Kidney (tissue), 14 donors: ENCODE results near the gene MTOR. TPM values are rescaled to one million over a fixed set of nuclear protein-coding genes. Genes with fewer than 3 reads are reported as not detected.

Source experiments
- DNase-seq, 5 donors: peaks; one replicate each; pipeline ENCODE4 v3.0.0-alpha.2; 2013 to 2020
- FAIRE-seq: peaks from 2 replicates; lab custom pipeline; 2012; peaks lifted over from hg19 to GRCh38; lab: Jason Lieb, UNC
- H3K27ac ChIP-seq, 2 donors: one replicate each; pipeline ENCODE4 v1.7.0; 2013; ENCODE audit warnings: low read depth in 2 of 2, low read length in 2 of 2, inconsistent platforms in 1 of 2
- H3K27me3 ChIP-seq: one replicate; pipeline ENCODE4 v1.7.1; 2013; ENCODE audit warnings: low read length, inconsistent platforms; ENCODE audit not compliant: control insufficient read depth, insufficient read depth
- H3K36me3 ChIP-seq, 3 donors: one replicate each; pipeline versions ENCODE4 v1.7.0 to v1.7.1; 2013; ENCODE audit warnings: low read length in 3 of 3, control low read depth in 1 of 3, inconsistent platforms in 1 of 3; ENCODE audit not compliant: insufficient read depth in 3 of 3, control insufficient read depth in 2 of 3
- H3K4me1 ChIP-seq, 3 donors: one replicate each; pipeline versions ENCODE4 v1.7.0 to v1.7.1; 2013; ENCODE audit warnings: low read length in 3 of 3, inconsistent platforms in 1 of 3, low read depth in 1 of 3; ENCODE audit not compliant: control insufficient read depth in 2 of 3, insufficient read depth in 2 of 3
- H3K4me3 ChIP-seq, 3 donors: one replicate each; pipeline versions ENCODE4 v1.7.0 to v1.8.1; 2013; ENCODE audit warnings: low read length in 3 of 3, control low read depth in 1 of 3, inconsistent platforms in 1 of 3
- H3K9ac ChIP-seq, 3 donors: one replicate each; pipeline versions ENCODE4 v1.7.0 to v1.7.1; 2013; ENCODE audit warnings: low read length in 3 of 3, control low read depth in 1 of 3, inconsistent platforms in 1 of 3
- H3K9me3 ChIP-seq, 3 donors: one replicate each; pipeline versions ENCODE4 v1.7.0 to v1.7.1; 2013; ENCODE audit warnings: low read length in 3 of 3, control low read depth in 1 of 3, inconsistent platforms in 1 of 3; ENCODE audit not compliant: control insufficient read depth in 2 of 3, insufficient read depth in 1 of 3
- CTCF ChIP-seq: IDR thresholded peaks from 3 replicates; pipeline ENCODE4 v1.5.1; 2012; ENCODE audit warnings: mild to moderate bottlenecking, moderate library complexity, borderline replicate concordance; ENCODE audit not compliant: insufficient read depth; ENCODE audit errors: extremely low read depth
- intact Hi-C: fragments of 100-400 bp; cut with DNase I; formaldehyde crosslinking; loops from one replicate; pipeline ENCODE4 v1.11.1; 2022
- polyA plus RNA-seq: library from polyadenylated mRNA; stranded (reverse); fragments of 350-450 nt; fragmentation: Illumina TruSeq; extraction: RNeasy Lipid Tissue Mini Kit (QIAGEN cat#74804); gene quantifications from one replicate; pipeline ENCODE4 v1.2.3, GENCODE V29; 2014; ENCODE audit warnings: low read depth, low replicate concordance; ENCODE audit not compliant: insufficient read depth
- total RNA-seq: library from RNA; stranded (reverse); fragmentation: NEBNext Ultra II Directional; extraction: Animal tissue kit (Norgen Biotek cat#: 25700); gene quantifications from one replicate; pipeline ENCODE4 v1.2.1, GENCODE V29; 2021
- donor health status: control.
- donor health status: control.
- donor health status: control.
- donor health status: control.
- donor health status: control.
- donor health status: DM: yes; HTN: yes; CAD: no.
- donor health status: Normal renal cell carcinoma (clear cell type).

Gene MTOR
- total and polyA plus RNA-seq, 2 donors from 2014 or later = 16.0 to 36.8 TPM

- intact Hi-C loops = no loop called here
- TF ChIP-seq CTCF = no peak
- Histone ChIP-seq H3K27me3 (no peaks in the 10 kb centered on the region), H3K27ac (no peak overlapping the region), H3K4me1 (peaks cover 0 to 3% (median 0%) of the 10 kb centered on the region in 3 donors), H3K9ac (no peak overlapping the region), H3K9me3 (no peaks in the 10 kb centered on the region), H3K4me3 (no peak overlapping the region), H3K36me3 (peaks cover 4 to 14% (median 12%) of the 10 kb centered on the region in 3 donors)
- no peak for DNase-seq
- no peak for FAIRE-seq
Measured at GRCh38 chr1:11283151-11283550, 20.8 kb upstream of the MTOR start.

- no peaks in the 10 kb centered on the region for H3K9me3 ChIP-seq
- H3K36me3 ChIP-seq = peaks cover 4 to 9% (median 6%) of the 10 kb centered on the region in 3 donors
- no peaks in the 10 kb centered on the region for H3K27me3 ChIP-seq
- FAIRE-seq (no peak), DNase-seq (peak in 1 of 5 donors; percentile 34)
- intact Hi-C loops = no loop called here
- peaks cover 0 to 3% (median 0%) of the 10 kb centered on the region in 3 donors for H3K4me1 ChIP-seq
- no peak overlapping the region for H3K27ac ChIP-seq
- H3K4me3 ChIP-seq = no peak overlapping the region
- no peak for TF ChIP-seq CTCF
- no peak overlapping the region for H3K9ac ChIP-seq
Measured at GRCh38 chr1:11281518-11282331, 19.4 kb upstream of the MTOR start.

GRCh38 chr1:11280719-11281376, 18.5 kb upstream of the MTOR start:
- DNase-seq (no peak), FAIRE-seq (no peak)
- no peak overlapping the region for H3K4me3 ChIP-seq
- intact Hi-C loops = no loop called here
- H3K9ac ChIP-seq = no peak overlapping the region
- H3K4me1 ChIP-seq = peaks cover 0 to 3% (median 0%) of the 10 kb centered on the region in 3 donors
- H3K9me3 ChIP-seq = no peaks in the 10 kb centered on the region
- no peak for TF ChIP-seq CTCF
- H3K27ac ChIP-seq = no peak overlapping the region
- H3K27me3 ChIP-seq = no peaks in the 10 kb centered on the region
- peaks cover 3 to 5% (median 4%) of the 10 kb centered on the region in 3 donors for H3K36me3 ChIP-seq
